ENCODE results near the gene MAP2K3.

Gene MAP2K3

DNA sequence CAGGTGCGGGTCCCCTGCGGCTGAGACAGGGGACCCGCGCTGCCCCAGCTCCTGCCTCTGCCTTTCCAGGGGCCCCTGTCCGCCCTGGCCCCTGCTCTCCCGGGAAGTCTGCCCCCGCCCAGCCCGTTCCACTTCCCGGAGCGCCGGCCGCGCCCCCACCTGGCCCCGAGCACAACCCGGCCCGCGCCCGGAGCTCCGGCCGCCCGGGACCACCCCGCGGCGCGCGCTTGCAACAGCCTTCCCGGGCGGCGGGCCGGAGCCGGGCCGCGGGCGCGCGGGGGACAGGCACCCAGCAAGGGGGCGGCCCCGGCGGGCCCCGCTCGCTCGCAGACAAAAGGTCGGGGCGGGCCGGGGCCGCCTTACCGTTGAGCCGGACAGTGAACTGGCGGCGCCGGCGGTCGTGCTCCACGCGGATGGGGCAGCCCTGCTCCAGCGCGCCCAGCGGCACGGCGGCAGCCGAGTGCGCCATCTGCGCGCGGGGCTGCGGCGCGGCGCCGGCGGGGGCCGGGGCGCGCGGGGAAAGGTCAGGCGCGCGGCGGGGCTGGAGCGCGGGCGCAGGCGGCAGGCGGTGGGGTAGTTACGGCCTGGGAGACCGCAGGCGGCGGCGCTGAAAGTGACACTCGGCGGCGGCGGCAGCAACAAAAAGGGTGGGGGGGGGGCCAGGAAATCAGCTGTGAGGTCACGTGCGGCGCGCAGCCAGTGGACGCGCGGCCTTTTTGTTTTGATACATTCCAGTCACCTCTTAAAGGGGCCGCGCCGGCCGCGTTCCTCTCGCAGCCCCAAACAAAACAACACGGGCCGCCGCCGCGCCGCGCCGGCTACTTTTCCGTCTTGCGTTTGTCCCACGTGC is 31.5 kb upstream of the MAP2K3 start, which contains the start of gene NATD1:
Gene NATD1, minus strand, starts transcription at position 615 of the 850 bp plus-strand sequence. Its CDS starts 146 bp downstream, at position 469.
- peak; percentile 67 to 72 for DNase-seq

DNA sequence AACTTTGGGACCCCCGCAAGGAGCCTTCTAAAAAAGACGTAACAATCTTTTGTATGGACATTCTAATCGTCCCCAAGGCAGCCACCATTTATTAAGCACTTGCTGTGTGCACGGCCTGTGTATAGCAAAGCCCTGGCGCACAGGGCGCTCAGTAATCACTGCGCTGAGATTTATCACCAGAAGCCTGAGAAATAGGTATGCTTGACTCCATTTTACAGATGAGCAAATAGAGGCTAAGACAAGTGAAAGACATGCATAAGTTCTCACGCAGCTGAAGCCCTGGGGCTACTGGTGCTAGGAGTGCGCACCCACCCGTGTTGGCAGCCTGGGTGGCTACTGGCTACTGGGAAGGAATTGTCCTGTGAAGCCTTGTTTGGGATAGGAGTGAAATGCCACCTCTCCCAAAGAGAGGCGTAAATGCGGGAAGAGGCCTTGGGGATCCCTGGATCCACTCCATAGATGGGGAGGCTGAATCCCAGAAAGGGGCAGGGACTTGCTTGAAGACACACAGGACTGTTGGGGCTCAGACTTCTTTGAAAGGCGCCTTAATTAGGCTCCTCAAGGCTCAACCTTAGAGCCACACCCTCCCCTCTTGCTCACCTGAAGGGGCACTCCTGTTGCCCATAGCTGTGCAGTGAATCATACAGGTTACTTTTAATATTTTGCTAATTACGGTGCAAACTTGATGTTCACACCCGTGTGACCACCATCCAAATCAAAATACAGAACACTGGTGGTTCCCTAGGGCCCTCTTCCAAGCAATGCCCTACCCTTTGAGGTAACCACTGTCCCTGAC is 30.7 kb upstream of the MAP2K3 start:
- DNase-seq: no peak

DNA sequence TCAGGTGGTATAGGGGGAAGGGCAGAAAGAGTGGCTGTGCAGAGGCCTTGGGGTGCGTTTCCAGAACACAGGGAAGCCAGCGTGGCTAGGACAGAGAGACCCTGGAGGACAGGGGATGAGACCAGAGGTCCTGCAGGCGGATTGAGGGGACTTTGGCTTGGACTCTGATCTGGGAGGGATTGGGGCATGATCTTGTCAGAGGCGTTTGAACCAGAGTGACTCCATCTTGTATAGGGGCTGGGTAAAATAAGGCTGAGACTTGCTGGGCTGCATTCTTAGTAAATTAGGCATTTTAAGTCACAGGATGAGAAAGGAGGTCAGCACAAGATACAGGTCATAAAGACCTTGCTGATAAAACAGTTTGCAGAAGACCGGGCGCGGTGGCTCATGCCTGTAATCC is 25.9 kb upstream of the MAP2K3 start:
- DNase-seq: no peak

DNA sequence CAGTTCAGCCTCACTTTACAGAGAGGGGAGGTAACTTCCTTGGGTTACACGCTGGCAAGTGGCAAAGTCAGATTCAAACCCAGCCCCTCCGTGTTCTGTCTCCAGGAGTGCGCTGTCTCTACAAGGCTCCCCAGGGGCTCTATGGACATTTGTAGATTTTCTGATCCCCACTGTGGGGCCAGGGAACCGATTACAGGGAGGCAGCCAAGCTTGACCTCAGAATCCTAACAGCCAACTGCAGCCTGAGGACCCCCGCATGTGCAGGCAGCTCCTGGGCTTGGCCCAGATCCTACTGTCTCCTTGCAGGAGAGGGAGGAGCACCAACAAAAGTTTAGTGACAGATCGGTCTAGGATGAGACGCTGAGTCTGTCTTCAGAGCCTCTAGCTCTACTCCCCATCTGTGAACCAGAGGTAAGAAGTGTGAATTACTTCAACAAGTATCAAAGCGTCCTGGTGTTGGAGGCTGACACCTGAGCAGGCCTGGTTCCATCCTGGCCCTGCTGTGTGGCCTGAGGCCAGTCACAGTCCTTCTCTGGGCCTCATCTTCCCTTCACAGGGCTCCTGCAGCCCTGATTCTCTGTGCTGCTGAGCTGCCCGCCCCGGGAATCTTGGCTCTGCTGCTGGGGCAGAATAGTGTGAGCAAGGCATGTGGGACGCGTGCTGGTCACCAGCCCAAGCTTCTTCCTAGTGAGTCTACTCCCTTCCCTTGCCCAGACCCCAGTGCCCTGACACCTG is 22.1 kb upstream of the MAP2K3 start:
- DNase-seq: no peak

DNA sequence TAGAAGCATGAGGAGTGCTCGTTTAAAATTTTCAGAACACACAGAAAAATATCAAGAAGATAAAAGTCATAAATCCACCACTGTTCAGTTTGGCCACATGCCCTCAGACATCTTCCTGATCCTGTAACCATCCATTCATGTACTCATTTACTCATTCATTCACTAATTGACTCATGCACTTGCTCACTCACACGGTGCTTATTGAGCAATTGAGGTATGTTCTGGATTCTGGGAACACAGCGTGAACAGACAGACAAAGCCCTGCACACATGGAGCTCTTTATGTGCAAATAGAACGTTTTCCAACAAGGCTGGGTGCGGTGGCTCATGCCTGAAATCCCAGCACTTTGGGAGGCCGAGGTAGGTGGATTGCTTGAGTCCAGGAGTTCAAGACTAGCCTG is 21.1 kb upstream of the MAP2K3 start:
- DNase-seq: no peak

DNA sequence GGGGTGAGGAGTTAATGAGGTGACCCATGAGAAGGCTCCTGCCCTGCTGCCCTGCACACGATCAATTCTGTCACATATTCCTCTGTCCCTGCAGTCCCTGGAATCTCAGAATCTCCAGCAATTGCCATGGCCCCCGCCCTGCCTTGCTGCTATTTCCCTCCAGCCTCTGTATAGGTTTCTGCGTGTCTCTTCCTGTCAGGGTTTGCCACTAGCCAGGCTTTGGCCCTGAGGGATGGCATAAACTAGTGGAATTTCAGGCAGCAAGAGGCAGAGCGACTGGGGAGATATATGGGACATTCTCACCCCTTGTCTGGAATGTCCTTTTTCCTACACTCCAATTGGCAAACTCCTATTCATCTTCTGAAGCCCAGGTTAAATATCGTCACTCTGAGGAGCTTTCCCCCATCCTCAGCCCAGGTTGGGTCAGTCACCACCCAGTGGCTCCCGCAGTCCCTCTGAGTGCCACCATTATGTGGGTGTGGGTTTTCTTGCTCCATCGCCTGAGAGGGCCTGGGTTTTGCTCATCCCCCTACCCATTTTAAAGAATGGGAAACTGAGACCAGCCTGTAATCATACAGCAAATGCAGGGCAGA is 15.8 kb upstream of the MAP2K3 start:
- DNase-seq: no peak

DNA sequence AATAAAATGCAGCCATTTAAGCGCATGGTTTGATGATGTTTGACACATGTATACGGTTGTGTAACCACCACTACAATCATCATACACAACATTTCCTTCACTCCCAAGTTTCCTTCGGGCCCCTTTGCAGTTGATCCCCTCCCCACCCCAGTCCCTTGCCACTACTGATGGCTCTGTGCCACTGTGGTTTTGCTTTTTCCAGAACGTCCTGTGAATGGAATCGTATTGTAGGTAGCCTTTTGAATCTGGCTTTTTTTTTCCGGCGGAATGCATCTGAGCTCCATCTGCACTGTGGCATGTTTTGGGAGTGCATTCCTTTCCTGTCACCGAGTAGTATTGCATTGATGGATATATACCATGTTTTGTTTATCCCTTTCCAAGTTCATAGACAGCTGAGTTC is 15.1 kb upstream of the MAP2K3 start:
- DNase-seq: no peak

DNA sequence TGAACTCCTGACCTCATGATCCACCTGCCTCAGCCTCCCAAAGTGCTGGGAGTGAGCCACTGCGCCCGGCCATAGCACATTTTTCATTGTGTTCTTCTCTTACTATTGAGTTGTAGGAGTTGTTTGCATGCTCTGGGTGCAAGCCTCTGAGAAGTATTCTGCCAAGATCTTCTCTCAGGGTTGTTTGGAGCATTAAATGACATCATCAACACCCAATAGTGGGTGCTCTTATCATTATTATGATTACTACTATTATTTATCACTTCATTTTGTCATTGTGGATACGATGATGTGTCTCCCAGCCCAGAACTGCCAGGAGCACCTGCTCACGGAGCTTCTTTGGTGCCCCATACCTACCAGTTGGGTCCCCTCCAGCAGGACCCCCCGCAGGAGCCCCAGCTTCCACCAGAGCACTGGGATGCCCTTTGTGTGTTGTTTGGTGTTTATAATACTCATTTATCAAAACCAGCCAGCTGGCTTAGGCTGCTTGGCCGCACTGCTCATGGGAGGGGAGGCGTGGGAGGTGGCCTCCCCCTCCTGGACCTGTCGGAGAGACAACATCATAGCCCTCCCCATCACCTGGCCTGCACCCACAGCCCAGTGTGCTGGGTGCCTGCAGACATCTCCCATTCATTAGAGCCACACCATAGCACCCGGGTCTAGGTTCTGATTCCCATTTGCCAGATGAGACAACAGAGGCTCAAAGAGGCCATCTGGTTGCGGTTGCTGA is 12.9 kb upstream of the MAP2K3 start:
- DNase-seq: no peak

DNA sequence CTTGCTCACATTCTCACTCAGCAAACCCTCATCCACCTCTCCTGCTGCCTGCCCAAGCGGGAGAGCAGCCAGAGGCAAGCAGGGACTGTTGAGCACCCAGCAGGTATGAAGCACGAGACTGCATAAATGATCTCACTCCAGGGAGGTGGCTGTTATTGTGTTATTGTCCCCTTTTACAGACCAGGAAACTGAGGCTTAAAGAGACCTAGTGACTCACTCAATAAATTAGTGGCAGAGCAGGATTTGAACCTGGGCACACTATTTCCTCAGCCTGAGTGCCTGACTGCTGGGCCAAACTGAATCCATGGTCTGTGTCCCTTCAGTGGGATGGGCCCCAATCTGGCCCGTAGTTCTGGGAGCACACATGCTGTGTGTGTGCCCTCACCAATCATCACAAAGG is 12.3 kb upstream of the MAP2K3 start:
- DNase-seq: no peak

DNA sequence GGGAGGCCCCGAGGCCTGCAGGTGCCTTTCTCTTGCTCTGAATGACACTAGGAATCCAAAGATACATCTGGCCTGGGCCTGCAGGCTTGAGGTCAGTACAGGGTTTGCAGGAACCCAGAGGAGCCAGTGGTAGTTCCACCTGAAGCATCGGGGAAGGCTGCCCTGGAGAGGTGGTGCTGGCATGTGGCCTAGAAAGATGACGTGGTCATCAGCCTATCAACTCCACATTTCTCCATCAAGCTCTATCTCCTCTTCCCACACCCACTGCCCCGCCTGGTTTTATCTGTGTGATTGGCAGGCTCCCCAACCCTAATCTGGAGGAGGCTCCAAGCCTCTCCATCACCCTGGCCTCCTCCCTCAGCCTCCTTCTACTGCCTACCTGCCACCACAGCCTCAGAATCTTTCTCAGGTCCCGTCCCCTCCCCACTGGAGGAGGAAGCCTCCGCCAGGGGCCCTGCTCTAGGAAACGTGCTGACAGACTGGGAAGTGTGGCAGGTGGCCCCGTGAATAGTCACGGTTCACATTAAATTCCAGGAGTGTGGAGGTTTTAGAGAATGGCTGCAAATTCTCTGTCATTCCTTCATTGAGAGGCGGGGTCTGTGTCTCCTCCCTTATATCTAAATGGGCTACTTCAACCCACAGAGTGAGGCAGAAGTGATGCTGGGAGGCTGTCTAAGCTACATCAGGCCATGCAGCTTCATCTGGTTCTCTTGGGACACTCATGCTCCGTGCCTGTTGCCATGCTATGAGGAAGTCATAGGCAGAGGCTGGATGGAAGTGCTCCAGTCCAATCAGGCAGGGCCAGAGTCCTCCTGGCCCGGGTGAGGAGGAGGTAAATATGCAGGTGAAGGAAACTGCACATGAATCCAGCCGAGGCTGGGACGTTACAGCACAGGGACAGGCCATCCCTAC is 11.4 kb upstream of the MAP2K3 start:
- no peak for DNase-seq

DNA sequence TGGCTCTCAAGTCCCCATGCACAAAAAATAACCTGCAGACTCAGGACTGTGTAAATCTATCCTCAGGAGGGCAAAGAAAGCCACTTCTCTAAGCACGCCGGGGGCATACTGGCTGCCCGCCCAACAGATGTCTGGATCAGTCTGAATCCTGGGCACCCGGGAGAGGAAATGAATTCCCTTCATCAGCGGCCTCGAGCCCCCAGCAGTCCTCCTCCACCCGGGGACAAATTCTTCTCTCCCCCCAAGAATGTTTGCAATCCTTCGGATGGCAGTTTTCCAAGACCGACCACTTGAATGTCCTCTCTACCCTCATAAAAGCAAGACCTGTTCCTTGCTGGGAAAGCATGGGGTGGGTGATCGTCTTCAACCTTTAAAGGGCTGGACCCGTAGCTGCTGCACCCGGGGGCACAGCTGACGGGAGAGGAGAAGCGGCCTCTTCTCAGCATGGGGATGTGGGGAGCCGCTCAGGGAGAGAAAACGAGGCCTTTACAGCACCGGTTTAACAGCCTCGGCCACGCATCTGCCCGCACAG is 9.4 kb upstream of the MAP2K3 start:
- no peak for DNase-seq

DNA sequence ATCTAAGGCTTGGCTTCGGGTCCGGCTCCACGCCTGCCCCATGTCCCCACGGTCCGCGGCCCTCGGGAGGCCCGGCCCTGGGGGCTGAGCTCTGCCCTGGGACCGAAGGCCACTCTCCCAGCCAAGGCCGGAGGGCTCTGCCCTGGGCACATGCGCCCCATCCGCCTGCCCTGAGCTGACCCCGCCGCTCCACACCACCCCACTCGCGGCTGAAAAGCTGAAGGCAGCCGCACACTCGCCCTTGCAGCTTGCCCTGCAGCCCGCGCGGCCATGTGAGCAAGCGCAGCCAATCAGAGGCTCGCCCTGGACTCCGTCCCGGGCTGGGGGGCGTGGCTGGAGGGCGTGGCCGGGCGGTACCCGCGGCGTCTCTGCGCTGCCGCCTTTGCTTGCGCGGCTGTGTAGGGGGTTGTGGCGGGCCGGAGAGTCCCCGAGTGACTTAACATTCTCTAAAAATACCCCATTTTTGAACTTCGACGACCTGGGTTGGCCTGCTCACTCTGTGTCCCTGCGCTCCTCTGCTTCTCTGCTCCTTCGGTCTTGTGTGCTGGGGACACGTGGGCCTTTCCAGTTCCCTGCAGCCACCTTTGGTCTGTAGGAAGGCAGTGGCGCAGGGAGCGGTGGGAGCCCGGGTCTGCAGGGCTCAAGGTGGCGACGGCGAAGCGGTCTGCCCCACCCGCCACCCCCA is 8.8 kb upstream of the MAP2K3 start:
- peak; percentile 71 to 74 for DNase-seq

DNA sequence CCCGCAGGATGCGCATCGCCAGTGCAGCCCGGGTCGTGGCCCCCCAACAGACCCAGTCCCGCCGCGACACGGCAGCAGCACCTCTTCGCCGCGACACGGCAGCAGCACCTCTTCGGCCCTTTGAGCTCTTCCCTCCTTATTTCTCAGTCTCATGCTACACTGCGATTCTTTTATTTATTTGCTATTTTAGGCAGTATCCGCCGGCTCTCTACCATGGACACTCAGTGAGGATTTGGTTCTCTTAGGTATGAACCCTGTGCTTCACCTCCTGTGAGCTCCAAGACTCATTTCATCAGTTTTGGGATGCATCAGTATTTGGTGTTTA is 8.3 kb upstream of the MAP2K3 start:
- DNase-seq: no peak

DNA sequence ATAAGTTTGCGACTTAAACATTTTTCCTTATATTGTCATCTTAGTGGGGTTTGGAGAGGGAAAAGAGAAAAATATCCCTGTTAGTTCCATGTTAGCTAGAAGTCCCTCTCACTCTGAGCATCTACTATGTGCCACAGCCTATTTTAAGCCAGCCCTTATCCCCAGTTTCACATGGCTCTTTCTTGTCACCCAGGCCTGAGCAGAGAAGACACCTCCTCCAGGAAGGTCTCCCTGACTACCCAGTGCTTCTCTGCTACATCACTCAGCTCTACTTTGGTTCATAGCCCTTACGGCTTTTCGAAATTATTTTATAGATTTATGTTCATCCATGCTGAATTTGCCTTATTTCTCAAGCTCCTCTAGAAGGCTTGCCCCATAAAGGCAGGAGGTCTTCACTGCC is 7.2 kb upstream of the MAP2K3 start:
- DNase-seq: no peak

DNA sequence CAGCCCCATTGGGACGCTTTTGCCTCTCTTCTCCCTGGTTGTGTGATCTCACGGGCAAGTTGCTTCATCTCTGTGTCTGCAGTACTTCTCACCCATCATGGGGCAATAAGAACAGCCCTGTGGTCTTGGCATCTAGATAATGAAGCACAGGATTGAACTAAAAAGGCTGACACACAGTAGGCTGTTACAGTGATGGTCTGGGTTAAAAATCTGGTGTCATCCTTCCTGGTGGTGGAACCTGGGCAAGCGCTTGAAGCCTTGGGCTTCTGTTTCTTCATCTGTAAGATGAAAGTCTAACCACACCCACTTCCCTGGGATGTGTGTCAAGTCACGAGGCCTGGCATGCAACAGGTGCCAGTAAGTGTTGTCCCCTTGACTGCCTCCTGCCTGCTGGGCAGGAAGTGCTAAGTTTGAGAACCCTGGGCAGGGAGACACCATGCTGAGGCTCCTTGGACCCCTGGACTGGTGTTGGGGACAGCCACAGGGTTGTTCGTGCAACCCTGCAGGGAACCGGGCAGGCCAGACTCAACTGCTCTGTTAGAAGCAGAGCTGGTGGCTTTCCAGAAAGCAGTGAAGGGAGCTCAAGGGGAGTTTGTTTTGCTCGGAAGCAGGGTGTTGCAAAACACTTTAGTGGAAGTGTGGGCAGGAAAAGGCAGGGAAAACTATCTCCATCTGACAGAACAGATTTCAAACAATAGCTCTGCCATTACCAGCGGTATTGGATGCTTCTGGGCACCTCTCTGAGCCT is 5.9 kb upstream of the MAP2K3 start:
- no peak for DNase-seq

DNA sequence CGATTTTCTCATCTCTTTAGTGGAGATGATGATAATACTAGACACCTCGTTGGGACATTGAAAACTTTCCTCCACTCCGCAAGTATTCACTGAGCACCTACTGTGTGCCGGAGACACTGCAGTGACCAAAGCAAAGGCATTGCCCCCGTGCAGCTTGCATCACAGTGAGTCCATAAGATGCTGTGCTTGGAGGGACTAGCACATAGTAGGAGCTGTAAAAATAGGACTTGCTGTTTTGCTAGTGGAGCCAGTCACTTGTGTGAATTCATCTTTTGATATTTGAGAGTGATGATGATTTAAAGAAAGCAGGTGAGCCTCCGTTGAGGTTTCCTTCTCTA is 5.3 kb upstream of the MAP2K3 start:
- DNase-seq: no peak

DNA sequence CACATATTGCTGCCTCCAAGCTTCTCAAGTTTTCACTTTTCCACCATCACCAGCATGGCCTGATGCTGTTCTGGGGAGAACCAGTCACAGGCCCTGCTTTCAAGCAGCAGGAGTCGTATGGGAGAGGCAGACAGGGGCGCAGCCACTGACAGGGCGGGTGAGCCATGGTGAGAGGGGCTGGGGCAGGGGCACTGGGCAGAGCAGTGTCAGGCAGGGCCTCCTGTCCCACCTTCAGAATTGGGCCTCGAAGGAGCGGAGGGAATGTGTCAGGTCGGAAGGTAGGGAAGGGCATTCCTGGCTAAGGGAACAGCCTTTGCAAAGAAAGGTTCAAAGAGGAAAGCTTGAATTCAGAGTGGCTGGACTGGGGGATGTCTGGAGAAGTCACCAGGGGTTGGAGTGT is 4.9 kb upstream of the MAP2K3 start:
- no peak for DNase-seq

DNA sequence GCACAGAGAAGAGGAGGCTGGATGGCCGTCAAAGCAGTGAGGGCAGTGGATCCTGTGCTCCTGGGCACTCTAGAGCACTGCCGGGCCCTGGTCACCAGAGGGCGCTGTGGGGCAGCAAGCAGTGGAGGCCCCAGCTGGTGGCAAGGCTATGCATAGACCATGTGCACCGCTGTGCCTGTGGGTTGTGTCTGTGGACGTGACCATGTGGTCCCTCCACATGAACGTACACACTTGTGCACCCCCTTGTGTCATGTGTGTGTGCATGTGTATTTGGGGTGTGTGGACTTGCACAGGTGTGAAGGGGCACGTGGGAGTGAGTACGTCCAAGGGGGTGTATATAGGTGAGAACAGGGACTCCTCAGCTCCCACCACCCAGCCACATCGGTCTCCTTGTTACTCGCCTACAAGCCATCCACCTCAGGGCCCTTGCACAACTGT is 4.4 kb upstream of the MAP2K3 start:
- peak; percentile 46 to 68 for DNase-seq

DNA sequence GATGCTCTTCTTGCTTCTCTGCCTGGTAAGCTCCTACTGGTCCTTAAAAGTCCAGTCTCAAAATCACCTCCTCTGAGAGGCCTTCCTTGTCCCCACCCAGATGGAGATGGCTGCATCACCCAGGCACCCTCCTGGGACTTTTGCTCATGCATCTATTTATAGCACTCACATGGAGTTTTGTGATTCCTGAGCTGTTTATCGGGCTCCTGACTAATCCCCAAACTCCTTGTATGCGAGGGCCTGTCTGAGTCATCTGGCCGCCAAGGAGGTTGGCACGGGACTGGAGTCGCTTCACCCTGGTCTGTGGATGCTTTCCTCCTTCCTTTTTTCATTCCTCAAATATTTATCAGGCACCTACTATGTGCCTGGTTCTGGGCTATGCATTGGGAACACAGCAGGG is 2.3 kb upstream of the MAP2K3 start:
- DNase-seq: no peak

DNA sequence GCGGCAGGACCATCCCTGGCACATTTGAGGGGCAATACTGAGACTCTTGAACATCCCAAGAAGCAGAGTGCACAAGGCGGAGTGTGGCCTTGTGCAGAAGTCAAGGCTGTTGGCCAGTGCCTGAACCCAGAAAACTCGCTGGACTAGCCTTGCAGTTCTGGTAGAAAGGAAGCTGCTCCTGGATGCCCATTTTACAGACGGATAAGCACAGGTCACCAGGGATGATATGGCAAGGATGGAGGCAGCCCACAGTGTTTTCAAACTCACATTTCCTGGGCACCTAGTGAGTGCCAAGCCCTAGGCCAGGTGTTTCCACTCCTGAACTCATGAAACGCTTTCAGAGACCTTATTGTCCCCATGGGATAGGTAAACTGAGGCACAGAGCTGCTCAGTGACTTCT is 1.7 kb upstream of the MAP2K3 start:
- DNase-seq: no peak
